LNCAP (cell line): ENCODE results near the gene CLCN6.

ENCODE experiments used
- TF ChIP-seq, protein P1 (sequence below): fragments of 450-650 bp; IDR thresholded peaks from 2 replicates; pipeline ENCODE4 v1.5.1; 2017; ENCODE audit warnings: mild to moderate bottlenecking

Gene CLCN6

DNA sequence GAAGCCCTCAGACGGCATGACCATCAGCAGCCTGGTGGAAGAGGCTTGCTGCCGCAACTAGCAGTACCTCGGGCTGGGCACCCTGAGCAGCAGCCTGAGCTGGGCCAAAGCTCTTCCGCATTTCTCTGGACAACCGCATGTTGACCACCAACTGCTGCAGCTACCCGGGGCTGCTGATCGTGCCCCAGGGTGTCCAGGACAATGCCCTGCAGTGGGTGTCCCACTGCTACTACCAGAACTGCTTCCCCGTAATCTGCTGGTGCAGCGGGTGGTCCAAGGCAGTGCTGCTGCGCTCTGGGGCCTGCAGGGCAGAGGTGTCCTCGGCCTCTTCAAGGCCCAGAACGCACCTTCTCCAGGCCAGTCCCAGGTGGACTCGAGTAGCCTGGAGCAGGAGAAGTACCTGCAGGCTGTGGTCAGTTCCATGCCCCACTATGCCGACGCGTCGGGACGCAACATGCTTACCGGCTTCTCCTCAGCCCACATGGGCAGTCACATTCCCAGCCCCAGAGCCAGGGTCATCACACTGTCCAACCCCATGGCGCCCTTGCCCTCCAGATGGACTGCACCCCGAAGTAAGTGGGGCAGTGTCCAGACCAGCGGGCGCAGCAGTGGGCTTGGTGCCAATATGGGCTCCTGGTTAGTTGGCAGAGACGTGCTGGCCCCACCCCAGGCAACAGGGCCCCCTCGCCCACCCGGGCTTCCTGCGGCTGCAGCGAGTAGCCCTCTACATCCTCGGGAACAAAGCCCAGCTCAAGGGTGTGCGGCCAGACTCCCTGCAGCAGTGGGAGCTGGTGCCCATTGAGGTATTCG, 72.3 kb downstream of the CLCN6 start:
- TF ChIP-seq, protein P1, sequence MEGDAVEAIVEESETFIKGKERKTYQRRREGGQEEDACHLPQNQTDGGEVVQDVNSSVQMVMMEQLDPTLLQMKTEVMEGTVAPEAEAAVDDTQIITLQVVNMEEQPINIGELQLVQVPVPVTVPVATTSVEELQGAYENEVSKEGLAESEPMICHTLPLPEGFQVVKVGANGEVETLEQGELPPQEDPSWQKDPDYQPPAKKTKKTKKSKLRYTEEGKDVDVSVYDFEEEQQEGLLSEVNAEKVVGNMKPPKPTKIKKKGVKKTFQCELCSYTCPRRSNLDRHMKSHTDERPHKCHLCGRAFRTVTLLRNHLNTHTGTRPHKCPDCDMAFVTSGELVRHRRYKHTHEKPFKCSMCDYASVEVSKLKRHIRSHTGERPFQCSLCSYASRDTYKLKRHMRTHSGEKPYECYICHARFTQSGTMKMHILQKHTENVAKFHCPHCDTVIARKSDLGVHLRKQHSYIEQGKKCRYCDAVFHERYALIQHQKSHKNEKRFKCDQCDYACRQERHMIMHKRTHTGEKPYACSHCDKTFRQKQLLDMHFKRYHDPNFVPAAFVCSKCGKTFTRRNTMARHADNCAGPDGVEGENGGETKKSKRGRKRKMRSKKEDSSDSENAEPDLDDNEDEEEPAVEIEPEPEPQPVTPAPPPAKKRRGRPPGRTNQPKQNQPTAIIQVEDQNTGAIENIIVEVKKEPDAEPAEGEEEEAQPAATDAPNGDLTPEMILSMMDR, result no peak

DNA sequence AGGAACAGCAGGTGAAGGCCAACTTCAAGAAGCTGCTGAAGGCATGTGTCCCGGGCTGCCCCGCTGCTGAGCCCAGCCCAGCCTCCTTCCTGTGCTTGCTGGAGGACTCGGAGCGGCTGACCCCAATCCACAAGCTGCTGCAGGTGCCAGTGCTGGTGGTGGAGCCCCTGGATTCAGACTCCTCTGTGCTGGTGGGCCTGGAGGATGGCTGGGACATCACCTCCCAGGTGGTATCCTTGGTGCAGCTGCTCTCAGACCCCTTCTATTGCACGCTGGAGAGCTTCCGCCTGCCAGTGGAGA, 72.8 kb downstream of the CLCN6 start:
- TF ChIP-seq, protein P1, result no peak

DNA sequence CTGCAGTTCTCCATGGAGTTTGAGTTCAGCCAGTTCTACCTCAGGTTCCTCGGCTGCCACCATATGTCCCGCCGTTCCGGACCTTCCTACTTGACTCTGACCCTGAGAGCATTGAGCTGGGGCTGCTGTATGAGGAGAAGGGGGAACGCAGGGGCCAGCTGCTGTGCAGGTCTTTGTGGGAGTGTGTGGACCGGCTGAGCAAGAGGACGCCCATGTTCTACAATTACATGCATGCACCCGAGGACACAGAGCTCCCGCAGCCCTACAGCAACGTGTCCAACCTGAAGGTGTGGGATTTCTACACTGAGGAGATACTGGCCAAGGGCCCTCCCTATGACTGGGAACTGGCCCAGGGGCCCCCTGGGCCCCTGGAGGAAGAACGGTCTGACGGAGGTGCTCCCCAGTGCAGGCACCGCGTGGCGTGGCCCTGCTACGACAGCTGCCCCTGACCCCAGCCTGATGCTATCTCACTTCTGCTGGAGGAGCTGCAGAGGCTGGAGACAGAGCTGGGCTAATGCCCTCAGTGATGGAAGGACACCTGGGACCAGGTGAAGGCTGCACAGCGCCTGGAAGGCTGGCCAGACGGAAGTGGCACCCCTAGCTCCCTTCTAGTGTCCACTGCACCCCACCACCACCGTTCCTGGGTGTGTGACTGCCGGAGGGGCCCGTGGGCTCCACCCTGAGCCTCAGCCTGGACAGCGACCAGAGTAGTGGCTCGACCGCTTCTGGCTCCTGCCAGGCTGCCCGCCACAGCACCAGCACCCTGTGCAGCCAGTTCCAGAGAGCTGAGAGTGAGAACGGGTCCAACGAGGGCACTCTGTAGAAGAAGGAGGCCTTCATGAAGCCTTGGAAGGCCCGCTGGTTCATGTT, 73.6 kb downstream of the CLCN6 start:
- TF ChIP-seq, protein P1, result no peak

DNA sequence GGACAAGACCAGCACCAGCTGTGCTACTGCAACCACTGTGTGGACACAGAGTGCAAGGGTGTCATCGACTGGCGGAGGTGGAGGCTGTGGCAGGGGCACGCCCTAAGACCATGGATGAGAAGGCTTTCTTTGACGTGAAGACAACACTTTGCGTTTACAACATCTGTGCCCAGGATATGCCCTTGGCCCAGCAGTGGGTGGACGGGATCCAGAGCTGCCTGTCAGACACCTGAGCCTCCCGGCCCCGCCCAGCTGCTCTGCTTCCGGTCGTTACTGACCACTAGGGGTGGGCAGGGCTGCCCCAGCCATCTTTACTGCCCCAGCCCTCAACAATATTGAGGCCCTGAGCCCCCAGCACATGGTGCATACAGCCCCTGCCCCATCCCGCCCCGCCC, 74.2 kb downstream of the CLCN6 start:
- TF ChIP-seq, protein P1, result no peak

DNA sequence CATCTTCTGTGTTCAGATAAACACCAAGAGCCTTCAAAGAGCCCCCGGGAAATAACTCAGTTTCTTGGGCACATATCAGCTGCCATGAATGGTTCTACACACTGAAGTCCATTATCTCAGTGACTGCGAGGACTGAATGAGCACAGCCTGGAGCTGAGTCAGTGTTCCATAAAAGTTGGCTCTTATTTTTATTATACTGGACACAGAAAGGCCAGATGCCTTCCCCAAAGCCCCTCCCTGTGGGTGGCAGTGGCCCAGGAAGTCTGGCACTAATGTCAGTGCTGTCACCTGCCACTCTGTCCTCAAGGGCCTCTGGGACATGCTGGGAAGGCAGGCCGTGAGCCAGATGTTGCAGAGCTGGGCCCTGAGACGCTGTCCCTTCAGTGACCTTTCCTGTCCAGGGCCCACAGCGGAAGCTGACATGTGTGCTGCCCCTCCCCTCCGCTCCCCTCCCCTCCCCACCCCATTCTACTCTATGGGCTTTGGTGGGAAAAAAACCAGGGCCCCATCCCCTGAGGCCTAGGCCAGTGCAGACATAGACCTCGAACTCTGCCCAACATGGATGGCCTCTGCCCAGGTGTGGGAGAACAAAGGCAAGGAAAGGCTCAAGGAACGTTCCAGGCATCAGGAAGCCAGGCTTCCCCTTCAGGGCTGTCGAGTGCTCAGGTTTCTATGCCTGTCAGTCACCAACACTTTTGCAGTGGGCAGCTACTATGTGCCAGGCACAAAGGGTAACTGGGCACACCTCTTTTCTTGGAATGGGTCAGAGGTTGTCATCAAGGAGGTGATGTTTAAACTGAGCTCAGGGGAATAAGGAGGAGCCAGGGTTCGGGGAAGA, 75.1 kb downstream of the CLCN6 start:
- TF ChIP-seq, protein P1, result no peak

DNA sequence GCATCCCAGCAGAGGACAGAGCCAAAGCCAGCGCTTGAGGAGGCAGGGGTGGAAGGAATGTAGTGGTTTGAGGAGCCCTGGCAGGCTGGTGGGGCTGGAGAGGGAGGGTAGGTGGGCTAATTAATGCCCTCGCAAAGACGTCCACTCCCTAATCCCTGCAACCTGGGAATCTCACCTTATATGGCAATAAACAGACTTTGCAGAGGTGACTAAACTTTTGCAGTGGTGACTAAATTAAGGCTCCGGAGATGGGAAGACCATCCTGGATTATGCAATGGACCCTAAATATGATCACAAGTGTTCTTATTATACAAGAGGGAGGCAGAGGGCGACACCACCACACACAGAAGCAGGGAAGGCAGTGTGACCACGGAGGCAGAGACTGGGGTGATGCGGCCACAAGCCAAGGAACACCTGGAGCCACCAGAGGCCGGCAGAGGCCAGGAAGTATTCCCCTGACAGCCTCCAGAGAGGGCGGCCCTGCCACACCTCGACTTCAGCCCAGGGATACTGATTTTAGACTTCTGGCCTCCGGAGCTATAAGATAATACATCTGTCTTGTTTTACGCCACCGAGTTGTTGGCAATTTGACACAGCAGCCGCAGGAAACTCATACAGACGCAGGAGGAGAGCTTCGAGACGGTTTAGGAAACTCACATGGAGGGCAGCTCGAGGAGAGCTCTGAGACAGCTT, 75.9 kb downstream of the CLCN6 start:
- TF ChIP-seq, protein P1, result no peak
